IPS DF 4.7 (cell line): Measurements from ENCODE around the gene WFIKKN1.

Experiments used
- DNase-seq: peaks from one replicate; pipeline ENCODE4 v3.0.0-alpha.2; 2013; ENCODE audit warnings: low spot score; ENCODE audit errors: extremely low read depth

The WFIKKN1 gene

DNA sequence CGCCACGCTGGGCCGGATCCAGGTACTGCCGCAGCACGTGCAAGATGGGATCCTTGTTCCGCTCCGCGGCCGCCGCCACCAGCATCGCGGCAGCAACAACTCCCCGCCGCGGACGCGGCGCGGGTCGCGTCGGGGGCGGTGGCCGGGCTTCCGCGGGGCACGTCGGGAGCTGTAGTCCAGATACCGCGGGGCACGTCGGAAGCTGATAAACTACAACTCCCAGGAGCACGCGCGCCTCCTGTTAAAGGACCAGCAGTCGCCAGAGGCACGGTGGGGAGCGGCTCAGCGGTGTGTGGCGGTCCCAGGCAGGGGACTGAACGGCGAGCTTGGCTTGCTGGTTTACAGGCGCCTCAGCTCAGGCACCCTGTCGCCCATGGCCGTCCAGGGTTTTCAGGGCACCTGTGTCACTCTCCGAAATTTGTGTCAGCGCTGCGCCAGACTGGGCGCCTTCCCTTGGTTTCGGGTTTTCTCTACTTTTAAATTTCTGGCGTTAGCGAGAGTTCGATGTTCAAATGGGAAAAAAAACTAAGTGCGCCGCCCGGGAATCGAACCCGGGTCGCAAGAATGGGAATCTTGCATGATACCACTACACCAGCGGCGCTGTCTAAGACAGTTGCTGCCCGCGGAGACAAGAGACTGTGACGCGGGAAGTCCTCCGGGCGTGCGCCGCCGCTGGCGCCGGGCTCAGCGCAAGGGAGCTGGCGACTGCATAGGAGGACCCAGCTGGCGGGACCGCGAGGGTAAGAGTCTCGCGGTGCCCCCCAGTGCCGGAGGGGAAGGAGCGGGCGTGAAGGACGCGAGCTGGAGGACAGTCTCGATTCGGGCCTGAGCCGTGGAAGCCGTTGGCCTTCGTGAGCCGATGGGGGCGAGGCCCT, 5.7 kb downstream of the WFIKKN1 start, which contains the start of gene METTL26:
TSS of gene METTL26 (minus strand) at position 100 of the 875 bp plus-strand sequence. CDS start at position 85, 15 bp downstream.
- DNase-seq: no peak

DNA sequence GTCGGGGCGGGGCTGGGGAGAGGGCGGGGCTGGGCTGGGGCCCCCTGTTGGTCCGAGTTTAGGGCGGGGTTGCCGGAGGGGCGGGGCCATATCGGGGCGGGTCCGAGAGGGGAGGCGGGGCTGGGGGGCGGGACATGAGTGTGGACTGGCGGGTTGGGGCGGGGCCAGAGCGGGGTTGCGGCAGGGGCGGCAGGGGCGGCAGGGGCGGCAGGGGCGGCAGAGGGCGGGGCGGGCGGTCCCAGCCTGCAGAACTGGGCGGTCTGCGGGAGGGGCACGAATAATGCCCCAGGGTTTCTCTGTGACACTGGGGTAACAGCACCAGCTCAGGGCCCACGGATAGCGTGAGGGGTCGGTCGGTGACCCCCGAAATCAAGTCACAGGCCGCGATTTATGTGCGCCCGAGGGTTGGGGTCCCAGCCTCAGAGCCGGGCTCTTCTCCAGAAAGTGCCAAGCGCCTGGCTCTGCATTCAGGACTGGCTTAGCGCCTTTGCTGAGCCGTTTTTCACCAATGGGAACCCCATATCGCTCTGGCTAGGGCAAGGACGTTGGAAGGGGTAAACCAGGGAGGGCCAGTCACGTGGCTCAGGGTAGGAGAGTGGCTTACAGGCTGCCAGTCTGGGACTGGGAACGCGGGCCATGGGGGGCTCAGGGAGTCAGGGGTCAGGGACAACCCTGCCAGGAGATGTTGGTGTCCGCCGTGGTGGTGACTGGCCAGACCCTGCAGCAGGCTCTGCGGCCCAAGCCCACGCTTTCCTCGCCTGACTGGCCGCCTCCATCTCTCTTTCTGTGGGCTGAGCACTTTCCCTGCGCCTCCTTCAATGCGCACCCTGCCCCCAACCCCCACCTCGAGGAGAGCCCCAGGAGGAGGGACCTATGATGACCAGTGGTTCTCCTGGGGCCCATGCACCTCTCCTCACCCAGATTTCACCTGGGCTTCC, 6.6 kb downstream of the WFIKKN1 start:
- no peak for DNase-seq

DNA sequence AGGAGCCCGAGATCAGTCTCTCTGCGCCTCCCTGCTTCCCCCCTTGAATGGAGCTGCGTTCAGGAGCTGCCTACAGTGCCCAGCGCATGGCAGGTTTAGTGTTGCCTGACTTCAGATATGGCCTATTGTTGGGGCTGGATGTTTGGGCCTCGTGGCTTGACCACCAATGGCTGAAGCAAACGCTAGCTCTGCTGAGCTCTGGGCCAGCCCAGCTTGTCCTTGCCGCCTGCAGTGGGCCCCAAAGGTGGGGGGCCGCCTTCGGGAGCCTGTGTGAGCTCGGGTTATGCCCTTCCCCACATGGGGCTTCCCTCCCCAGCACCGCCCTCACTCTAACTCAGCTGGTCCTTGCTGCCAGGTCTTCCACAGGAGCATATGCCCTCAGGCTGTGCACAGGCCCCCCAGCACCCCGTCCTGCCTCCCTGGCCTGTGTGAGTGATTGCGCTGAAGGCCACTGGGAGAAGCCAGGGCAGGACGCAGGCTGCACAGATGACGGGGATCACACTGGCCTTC, 7.3 kb downstream of the WFIKKN1 start:
- DNase-seq: no peak

DNA sequence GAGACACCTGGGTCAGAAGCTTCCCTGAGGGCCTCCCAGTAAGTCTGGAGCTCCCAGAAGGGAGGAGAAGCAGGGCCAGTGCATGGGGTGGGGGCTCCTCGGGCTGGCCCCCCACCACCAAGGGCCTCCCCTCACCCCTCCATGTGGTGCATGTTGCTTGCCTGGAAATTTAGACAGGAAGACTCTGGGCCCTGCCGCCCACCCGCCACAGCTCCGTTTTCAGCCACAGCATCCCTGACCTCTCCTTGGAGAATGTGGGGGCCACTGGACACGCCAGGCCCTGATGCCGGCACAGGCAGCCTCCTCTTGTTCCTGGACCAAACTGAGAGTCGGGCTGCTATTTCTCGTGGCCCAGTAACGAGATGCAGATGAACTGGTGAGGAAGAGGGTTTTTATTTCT, 8.1 kb downstream of the WFIKKN1 start:
- no peak for DNase-seq

DNA sequence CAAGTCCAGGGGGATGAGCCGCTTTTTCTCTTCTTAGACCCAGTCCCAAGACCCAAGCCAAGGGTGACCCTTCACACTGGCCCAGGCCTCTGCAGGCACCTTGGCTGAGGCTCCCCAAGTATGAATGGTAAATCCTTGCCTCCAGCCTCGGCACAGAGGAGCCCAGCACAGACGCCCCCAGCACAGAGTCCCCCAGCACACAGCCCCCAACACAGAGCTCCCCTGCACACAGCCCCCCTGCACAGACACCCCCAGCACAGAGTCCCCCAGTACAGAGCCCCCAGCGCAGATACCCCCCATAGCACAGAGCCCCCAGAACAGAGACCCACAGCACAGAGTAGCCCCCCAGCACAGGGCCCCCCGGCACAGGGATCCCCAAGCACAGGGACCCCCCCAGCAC, 9.8 kb downstream of the WFIKKN1 start:
- DNase-seq: no peak

DNA sequence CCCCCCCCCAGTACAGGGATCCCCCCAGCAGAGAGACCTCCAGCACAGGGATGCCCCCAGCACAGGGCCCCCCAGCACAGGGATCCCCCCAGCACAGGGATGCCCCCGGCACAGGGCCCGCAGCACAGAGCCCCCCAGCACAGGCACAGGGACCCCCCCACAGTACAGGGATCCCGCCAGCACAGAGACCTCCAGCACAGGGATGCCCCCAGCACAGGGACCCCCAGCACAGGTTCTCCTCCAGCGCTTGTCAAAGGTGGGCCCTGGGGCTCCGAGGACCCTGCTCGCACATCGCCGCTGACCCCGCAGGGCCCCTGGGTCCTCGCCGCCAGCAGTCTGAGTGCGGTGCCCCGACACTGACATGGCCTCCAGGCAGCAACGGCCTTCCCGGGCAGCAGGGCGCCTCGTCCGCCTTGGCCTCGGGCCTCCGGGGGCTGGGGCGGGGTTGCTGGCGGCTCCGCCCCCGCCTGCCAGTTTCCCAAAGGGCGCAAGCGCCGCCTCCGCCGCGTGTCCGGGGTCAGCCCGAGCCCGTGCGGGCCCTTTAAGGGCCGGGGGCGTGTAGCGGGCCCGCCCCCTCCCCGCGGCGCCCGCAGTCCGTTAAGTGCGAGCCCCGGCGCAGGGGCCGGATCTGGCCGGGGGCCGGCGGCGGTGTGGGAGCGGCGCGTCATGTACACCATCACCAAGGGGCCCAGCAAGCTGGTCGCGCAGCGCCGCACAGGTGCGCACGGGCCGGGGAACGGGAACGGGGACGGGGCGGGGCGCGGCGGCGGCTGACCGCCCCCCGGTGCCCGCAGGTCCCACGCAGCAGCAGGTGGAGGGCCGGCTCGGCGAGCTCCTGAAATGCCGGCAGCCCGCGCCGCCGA, 10.8 kb downstream of the WFIKKN1 start, which contains the start of gene MCRIP2:
TSS of gene MCRIP2 (plus strand) at position 503 of the 863 bp plus-strand sequence. CDS start at position 667, 164 bp downstream.
- DNase-seq: no peak

DNA sequence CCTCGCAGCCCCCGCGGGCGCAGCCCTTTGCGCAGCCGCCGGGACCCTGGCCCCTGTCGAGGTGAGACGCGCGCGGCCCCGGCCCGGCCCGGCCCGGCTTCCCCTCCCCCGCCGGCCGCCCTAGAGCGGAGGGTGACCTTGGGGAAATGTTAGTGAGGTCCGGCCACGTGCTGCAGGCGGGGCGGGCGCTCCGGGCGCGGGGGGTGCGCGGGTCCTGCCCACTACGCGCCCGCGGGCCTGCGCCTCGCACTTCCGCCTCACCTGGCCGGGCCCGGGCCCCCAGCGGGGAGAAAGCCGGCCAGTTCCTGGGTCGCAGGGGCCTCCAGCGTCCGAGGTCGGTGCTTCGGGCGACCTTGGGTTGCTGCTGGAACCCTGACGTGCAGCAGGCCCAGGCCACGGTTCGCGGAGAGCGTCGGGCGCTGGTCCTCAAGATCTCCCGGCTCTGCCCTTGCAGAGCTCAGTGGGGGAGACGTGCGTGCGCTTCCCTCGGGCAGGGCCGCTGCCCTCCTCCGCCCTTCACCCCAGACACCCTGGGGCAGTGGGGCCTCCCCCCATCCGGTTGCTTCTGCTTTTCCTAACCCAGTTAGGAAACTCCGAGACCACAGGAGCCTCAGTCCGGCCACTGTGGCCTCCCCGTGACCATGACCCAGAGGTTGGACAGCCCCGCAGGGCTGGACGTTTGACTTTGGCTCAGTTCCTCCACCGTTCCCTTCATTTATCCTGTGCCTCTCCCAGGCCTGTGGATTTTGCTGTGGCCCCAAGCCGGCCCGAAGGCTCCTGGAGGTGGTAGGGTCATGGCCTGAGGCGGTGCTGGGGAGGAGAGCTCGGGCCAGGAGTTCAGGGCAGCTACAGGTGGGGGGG, 11.6 kb downstream of the WFIKKN1 start:
- DNase-seq: no peak

DNA sequence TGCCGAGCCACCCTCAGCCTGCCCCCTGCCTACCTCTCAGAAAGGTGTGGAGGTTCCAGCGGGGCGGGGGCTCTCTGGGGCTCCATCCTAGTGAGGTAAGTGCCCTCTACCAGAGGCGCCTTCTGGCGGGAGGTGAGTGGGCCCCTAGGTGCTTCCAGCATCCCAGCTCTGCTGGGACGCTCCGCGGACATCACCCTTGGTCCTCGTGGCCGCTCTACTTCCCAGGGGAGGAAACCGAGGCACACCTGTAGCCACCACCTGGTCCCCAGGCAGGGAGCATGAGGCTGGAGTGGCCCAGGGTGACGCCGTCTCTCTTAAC, 12.2 kb downstream of the WFIKKN1 start:
- no peak for DNase-seq

DNA sequence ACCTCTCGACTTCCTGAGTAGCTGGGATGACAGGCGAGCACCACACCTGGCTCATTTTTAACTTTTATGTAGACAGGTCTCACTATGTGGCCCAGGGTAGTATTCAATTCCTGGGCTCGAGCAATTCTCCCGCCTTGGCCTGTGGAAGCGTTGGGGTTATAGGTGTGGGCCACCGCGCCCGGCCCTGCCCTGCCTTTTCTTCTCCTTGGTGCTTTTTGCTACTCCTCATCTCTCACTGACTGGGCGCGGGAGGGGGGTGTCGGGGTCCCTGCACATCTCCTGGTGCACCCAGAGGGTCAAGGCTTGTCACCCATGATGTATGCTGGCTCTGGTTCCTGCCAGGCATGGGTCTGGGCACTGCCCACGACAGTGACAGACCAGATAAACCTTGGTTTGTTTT, 13.8 kb downstream of the WFIKKN1 start:
- no peak for DNase-seq

DNA sequence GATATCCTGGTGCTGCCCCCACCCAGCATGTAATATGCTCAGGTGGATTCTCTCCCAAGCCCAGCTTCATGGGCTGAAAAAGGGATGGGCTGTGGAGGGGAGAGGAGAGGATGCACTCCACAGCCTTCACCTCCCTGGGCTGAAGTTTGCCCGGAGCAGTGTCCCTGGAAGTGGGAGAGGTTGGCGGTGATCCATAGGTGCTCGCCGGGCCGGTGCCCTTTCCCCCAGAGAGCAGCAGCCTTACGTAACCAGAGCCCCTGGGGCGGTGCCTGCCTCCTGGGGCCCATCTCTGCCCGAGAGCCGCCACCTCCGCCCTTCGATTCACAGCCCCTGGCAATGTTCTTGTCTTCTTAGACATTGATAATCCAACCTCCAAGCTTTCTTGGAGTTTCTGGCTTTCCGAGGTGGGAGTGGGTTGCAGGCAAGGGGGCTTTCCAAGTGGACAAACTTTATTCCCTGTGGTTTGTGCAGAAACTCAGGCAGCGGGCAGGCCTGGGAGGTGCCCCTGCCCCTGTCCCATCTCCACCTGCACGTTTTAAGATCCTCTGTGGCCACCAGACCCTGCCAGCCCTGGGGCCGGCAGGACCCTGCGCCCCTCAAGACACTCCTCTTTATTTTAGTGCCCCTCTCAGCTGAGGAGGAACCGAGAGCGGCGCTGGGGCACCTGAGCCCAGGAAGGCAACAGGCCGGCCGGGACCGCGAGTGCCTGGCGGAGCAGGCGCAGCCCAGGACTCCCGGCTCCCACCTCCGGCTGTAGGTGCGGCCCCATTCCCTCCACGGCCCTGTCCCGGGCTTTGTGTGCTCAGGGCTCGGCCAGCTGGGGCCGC, 15.3 kb downstream of the WFIKKN1 start:
- no peak for DNase-seq

DNA sequence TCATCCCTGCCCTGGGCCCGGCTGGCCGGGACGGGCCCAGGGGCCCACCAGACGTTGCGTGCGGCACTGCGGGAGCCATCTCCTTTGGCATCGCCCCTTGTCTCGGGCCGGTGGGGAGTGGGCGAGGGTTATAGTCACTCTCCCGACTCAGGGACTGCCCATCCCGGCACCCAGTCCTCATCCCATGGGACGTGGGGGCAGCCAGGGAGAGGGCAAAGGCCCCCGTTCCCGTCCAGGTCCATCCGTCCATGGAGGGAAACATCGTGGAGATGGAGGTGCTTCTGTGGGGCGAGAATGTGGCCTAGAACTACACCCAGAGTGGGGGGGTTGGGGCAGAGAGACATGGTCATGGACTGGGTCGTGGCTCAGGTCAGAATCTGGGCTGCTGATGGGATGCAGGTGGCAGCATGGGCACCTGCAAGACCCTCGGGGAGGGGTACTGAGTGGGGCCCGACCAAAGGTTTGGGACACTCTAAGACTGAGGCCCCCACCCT, 15.9 kb downstream of the WFIKKN1 start:
- DNase-seq: no peak

DNA sequence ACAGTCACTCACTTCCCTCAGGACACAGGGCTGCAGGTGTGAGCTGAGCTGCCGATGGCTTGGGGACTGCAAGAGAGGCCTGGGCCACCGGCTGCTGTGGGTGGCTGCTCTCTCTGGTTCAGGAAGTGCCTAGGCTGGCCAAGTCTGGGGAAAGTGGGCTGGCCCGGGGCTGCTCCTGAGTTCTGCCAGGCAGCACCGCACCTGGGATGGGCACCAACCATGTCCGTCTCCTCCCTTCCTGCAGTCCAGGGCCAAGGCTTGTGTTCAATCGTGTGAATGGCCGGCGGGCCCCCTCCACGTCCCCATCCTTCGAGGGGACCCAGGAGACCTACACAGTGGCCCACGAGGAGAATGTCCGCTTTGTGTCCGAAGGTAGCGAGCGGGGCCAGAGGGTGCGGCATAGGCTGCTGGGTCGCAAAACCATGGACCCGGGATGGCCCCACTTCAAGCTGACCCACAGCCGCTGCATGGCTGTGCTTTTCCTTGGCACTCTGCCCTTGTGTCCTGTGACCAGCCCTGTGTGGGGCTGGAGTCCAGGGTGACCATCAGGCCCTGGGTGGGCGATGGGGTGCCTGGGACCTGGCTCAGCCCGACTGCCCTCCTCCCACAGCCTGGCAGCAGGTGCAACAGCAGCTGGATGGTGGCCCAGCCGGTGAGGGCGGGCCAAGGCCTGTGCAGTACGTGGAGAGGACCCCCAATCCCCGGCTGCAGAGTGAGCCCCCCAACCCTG, 16.6 kb downstream of the WFIKKN1 start:
- no peak for DNase-seq

DNA sequence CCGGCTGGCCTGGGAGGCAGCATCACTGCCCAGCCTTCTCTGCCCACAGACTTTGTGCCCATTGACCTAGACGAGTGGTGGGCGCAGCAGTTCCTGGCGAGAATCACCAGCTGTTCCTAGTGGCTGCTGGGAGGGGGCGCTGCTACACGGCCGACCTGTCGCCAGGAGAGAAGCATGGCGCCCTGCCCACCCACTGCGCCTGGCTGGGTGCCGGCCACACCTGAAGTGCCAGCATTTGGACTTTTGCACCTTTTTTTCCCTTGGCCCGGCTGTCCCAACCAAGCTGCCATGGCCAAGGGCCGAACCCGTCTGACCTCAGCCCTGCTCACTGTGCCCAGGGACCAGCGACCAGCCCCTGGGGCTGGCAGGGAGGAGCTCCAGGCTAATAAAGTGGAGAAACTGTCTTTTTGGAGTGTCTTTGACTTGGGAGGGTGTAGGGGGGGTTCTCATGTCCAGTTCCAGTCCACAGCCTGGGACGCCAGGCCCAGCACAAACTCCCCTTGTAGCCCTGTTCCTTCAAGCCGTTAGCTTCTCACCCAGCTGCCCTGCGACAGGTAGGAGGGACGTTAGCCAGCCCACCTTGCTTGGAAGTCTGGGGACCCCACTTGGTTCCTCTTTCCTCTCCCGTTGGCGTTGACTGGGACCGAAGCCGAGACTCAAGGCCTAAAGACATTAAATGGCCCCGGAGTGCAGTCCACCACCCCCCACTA, 17.4 kb downstream of the WFIKKN1 start:
- no peak for DNase-seq

DNA sequence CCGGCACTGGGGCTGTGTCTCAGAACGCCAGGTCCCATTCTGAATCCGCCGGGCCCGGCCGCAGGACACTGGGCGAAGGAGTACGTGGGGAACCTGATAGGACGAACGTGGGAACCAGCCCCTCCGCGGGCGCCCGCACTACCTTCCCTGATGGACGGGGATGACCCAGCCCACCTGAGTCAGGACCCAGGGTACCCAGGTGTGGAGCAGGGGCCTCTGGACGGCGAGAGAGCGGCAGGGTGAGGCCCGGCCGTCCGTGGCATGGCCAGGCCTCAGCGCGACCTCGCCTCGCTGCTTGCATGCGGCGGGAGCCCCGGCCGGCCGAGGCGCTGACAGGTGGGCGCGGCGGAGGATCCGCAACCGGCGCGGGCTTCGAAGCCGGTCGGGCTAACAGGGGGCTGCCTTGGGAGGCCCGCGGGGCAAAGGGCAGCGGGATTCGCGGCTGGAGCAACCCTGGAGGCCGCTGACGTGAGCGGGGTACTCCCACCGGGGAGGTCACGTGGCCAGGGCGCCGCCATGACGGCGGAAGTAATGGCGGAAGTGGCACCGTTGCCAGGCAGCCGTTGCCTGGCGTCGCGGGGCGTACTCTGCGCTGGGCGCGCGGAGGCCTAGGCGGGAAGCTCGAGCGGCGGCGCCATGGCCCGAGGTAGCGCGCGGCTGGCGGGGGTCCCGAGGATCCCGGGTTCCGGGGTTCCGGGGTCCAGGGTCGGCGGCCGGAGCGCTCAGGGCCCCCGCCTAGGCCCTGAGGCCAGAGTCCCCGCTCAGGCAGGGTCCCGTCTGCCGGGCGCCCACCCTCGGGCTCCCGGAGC, 18.2 kb downstream of the WFIKKN1 start, which contains the start of gene WDR90:
TSS of gene WDR90 (plus strand) at position 585 of the 809 bp plus-strand sequence. CDS start at position 637, 52 bp downstream.
- DNase-seq: no peak

DNA sequence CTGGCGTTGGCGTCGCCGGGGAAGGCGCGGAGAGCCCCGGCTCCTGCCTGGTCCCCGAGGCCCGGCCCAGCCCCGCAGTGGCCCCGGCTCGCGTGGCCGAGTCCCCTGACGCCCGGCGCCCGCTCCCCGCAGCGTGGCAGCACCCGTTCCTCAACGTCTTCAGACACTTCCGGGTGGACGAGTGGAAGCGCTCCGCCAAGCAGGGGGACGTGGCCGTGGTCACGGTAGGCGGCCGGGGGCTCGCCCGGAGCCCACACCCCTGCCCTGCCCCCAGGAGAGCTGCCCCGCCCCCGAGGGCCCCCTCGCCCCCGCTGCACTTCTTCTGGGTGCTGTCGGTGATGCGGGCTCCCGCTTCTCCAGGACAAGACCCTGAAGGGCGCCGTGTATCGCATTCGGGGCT, 18.8 kb downstream of the WFIKKN1 start:
- no peak for DNase-seq

DNA sequence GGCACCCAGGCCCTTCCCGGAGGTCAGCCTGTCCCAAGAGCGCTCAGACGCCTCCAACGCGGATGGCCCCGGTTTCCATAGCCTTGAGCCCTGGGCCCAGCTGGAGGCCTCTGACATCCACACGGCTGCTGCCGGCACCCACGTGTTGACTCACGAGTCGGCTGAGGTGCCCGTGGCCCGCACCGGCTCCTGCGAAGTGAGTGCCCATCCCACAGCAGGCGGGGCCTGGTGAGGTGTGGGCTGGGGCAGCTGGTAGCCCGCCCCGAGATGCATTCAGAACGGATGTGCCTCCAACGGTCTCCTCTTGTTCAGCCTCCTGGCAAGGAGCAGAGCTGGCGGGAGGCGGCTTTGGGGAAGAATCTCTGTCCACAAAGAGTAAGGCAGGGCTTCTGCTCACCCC, 21.1 kb downstream of the WFIKKN1 start:
- DNase-seq: no peak
